GM13977 (cell line): ENCODE data around the gene AAGAB.

Experiments used
- DNase-seq: peaks from one replicate; pipeline ENCODE4 v3.0.0; 2012; ENCODE audit warnings: low spot score
- CTCF ChIP-seq: IDR thresholded peaks from 2 replicates; pipeline ENCODE4 v1.5.1; 2012; ENCODE audit warnings: mild to moderate bottlenecking, control low read depth; ENCODE audit not compliant: insufficient read depth; ENCODE audit errors: extremely low read depth, missing control alignments
- in situ Hi-C: fragments of 300-500 bp; cut with MboI; formaldehyde crosslinking; loops from one replicate; pipeline ENCODE4 v1.12.0; 2022; ENCODE audit warnings: low sequenced_read_pairs, low pct_unique_long_range_greater_than_20kb, mixed read lengths, inconsistent platforms; ENCODE audit not compliant: unreplicated experiment

AAGAB gene

GRCh38 chr15:67171471-67171870 is 83.0 kb downstream of the AAGAB start:
- in situ Hi-C loops = loop anchor here (10.0 kb wide), 1 partner anchor 77 kb away; no protein-coding TSS in a partner anchor
- no peak for DNase-seq
- TF ChIP-seq CTCF = no peak

GRCh38 chr15:67170143-67170925 is 84.1 kb downstream of the AAGAB start:
- TF ChIP-seq CTCF = no peak
- no peak for DNase-seq
- in situ Hi-C loops = loop anchor here (10.0 kb wide), 1 partner anchor 76 kb away; no protein-coding TSS in a partner anchor

GRCh38 chr15:67168694-67169093 is 85.8 kb downstream of the AAGAB start:
- TF ChIP-seq CTCF = no peak
- no peak for DNase-seq
- in situ Hi-C loops = no loop called here

GRCh38 chr15:67167091-67167490 is 87.4 kb downstream of the AAGAB start:
- in situ Hi-C loops = no loop called here
- TF ChIP-seq CTCF = no peak

GRCh38 chr15:67166280-67167009 is 88.0 kb downstream of the AAGAB start:
- TF ChIP-seq CTCF = no peak
- DNase-seq = no peak
- in situ Hi-C loops = no loop called here

More at GRCh38 chr15:67167091-67167490, 87.4 kb downstream of the AAGAB start:
- no peak for DNase-seq

GRCh38 chr15:67165254-67166253 is 88.9 kb downstream of the AAGAB start:
- no peak for TF ChIP-seq CTCF
- in situ Hi-C loops = no loop called here
- no peak for DNase-seq
